PFSK-1 (cell line): ENCODE data around the gene STXBP1.

ENCODE experiments used
- FOXP2 ChIP-seq: optimal IDR thresholded peaks from 2 replicates; pipeline ENCODE3; 2011; ENCODE audit warnings: borderline replicate concordance, control low read depth, inconsistent platforms; ENCODE audit not compliant: insufficient read depth; ENCODE audit errors: extremely low read length, extremely low read depth
- POLR2AphosphoS5 ChIP-seq: IDR thresholded peaks from 2 replicates; pipeline ENCODE4 v1.6.1; 2012; ENCODE audit warnings: low read depth, mild to moderate bottlenecking, control low read depth, low read length, moderate library complexity
- REST ChIP-seq, 2 experiments: IDR thresholded peaks; 2 replicates each; pipeline versions ENCODE4 v1.6.1 to v1.8.0; 2011 to 2012; ENCODE audit warnings: low read depth in 2 of 2, low read length in 2 of 2, control low read depth in 1 of 2, inconsistent platforms in 1 of 2, mild to moderate bottlenecking in 1 of 2, moderate library complexity in 1 of 2; ENCODE audit not compliant: insufficient read depth in 1 of 2
- SIN3A ChIP-seq: IDR thresholded peaks from 2 replicates; pipeline ENCODE4 v1.6.1; 2012; ENCODE audit warnings: mild to moderate bottlenecking, low read length, moderate library complexity, borderline replicate concordance; ENCODE audit not compliant: insufficient read depth
- TAF1 ChIP-seq: IDR thresholded peaks from 2 replicates; pipeline ENCODE4 v1.6.1; 2012; ENCODE audit warnings: low read length, control low read depth, borderline replicate concordance; ENCODE audit not compliant: insufficient read depth

DNA sequence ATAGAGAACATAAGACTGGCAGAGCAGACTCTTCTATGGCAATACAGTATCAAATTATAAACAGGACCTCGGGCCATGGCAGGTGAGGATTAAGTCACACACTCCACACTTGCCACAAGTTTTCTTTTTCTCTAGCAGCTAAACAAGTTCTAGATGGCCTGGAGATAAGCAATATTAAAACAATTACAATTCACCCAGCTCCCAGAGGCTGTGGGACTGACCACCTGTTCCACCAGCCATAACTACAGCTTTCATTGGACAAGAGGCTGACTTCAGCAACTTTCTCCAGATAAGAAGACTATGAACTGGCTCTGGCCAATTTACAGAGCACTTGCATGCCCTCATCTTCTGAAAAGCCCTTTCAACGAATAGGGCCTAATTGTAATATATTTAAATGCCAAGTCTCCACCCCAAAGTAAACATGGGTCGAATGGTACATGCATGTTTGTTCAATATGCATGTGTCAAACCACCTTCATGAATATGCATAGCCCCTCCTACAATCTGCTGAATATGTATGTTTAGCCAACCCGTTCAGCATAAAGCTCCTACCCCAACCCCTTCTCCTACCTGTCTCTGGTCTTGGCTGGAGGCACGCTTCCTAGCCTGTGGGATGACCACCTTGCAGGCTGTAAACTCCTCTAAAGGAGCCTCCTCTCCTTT, 88.6 kb downstream of the STXBP1 start:
- TF ChIP-seq TAF1: no peak
- TF ChIP-seq POLR2AphosphoS5: no peak
- TF ChIP-seq REST (IDR thresholded peaks at IDR 0.05; ENCODE audit: insufficient read depth in 1 of 2, low read depth in 2 of 2, low read length in 2 of 2): no peak
- TF ChIP-seq FOXP2: no peak
- TF ChIP-seq SIN3A: no peak
